Smooth muscle cell (in vitro differentiated cells): ENCODE measurements around the gene WIF1. TPM values are rescaled to one million over a fixed set of nuclear protein-coding genes. Genes with fewer than 3 reads are reported as not detected.

ENCODE experiments used
- DNase-seq: peaks from one replicate; lab custom pipeline; 2025; ENCODE audit not compliant: unreplicated experiment; lab: John Stamatoyannopoulos, UW
- H2AFZ ChIP-seq: fragments of 200-600 bp; sonication (generic); 2 replicates; pipeline ENCODE4 v1.6.0; 2016; ENCODE audit warnings: antibody characterized with exemption, low read depth, mild to moderate bottlenecking
- H3F3A ChIP-seq: fragments of 200-600 bp; sonication (generic); 2 replicates; pipeline ENCODE4 v1.6.0; 2017; ENCODE audit warnings: antibody characterized with exemption, low read depth
- H3K27ac ChIP-seq: fragments of 200-600 bp; sonication (generic); 2 replicates; pipeline ENCODE4 v1.5.1; 2016; ENCODE audit warnings: low read depth, mild to moderate bottlenecking
- H3K27me3 ChIP-seq: fragments of 200-600 bp; sonication (generic); 2 replicates; pipeline ENCODE4 v1.6.1; 2016; ENCODE audit warnings: low read depth, mild to moderate bottlenecking
- H3K36me3 ChIP-seq: fragments of 200-600 bp; sonication (generic); 2 replicates; pipeline ENCODE4 v1.5.1; 2016; ENCODE audit warnings: low read depth
- H3K4me1 ChIP-seq: fragments of 200-600 bp; sonication (generic); 2 replicates; pipeline ENCODE4 v1.5.1; 2016; ENCODE audit warnings: low read depth
- H3K4me2 ChIP-seq: fragments of 200-600 bp; sonication (generic); 2 replicates; pipeline ENCODE4 v1.6.0; 2016; ENCODE audit warnings: mild to moderate bottlenecking
- H3K4me3 ChIP-seq: fragments of 200-600 bp; sonication (generic); 2 replicates; pipeline ENCODE4 v1.5.1; 2016; ENCODE audit warnings: mild to moderate bottlenecking
- H3K79me2 ChIP-seq: fragments of 200-600 bp; sonication (generic); 2 replicates; pipeline ENCODE4 v1.6.0; 2016; ENCODE audit warnings: low read depth, mild to moderate bottlenecking
- H3K9ac ChIP-seq: fragments of 200-600 bp; sonication (generic); 2 replicates; pipeline ENCODE4 v1.6.0; 2016; ENCODE audit warnings: low read depth
- H3K9me3 ChIP-seq: fragments of 200-600 bp; sonication (generic); replicated peaks from 2 replicates; pipeline ENCODE4 v1.5.1; 2016; ENCODE audit warnings: low read depth
- H4K20me1 ChIP-seq: fragments of 200-600 bp; sonication (generic); 2 replicates; pipeline ENCODE4 v1.6.0; 2016; ENCODE audit warnings: low read depth
- CTCF ChIP-seq: fragments of 200-600 bp; sonication (generic); IDR thresholded peaks from 2 replicates; pipeline ENCODE4 v1.5.1; 2017; ENCODE audit warnings: borderline replicate concordance, mild to moderate bottlenecking, antibody characterized with exemption; ENCODE audit not compliant: insufficient read depth, poor library complexity, severe bottlenecking
- WGBS: methylation state at CpG from one replicate; pipeline ENCODE4 v1.1.7; 2016; ENCODE audit warnings: low lambda C conversion rate; 5-methylcytosine and 5-hydroxymethylcytosine counted together
- polyA plus RNA-seq: library from polyadenylated mRNA; unstranded; fragments of >200 nt; fragmentation: Nextera tagmentation; extraction: Ambion mirVana; gene quantifications from 2 replicates; pipeline ENCODE4 v1.2.1, GENCODE V29; 2016
- total RNA-seq: library from RNA; depleted of rRNA; stranded (reverse); fragments of >200 nt; gene quantifications from 2 replicates; pipeline ENCODE4 v1.2.3, GENCODE V29; 2014

The WIF1 gene
- total and polyA plus RNA-seq, 2 experiments from 2014 or later: 0.30 TPM; not detected in 1

GRCh38 chr12:65152012-65152411 lies 30.9 kb upstream of the WIF1 start:
- DNase-seq: no peak
- H2AFZ ChIP-seq: no peak overlapping the region
- no peaks in the 10 kb centered on the region for H3F3A ChIP-seq
- H3K9me3 ChIP-seq: no peaks in the 10 kb centered on the region
- no peak overlapping the region for H3K4me3 ChIP-seq
- no peaks in the 10 kb centered on the region for H3K36me3 ChIP-seq
- no peak overlapping the region for H3K4me2 ChIP-seq
- H3K79me2 ChIP-seq: no peaks in the 10 kb centered on the region
- no peaks in the 10 kb centered on the region for H3K27me3 ChIP-seq
- TF ChIP-seq CTCF: no peak
- H3K9ac ChIP-seq: no peak overlapping the region
- no peaks in the 10 kb centered on the region for H3K4me1 ChIP-seq
- H4K20me1 ChIP-seq: no peaks in the 10 kb centered on the region
- H3K27ac ChIP-seq: no peak overlapping the region

- Histone ChIP-seq H3K4me1 (peaks cover 3% of the 10 kb centered on the region), H3K9ac (no peak overlapping the region), H3K4me2 (no peak overlapping the region), H3K27me3 (peaks cover 18% of the 10 kb centered on the region), H3K36me3 (no peaks in the 10 kb centered on the region), H3K79me2 (no peaks in the 10 kb centered on the region), H3K4me3 (no peak overlapping the region), H3F3A (no peaks in the 10 kb centered on the region), H2AFZ (no peak overlapping the region), H3K9me3 (no peaks in the 10 kb centered on the region), H3K27ac (no peak overlapping the region), H4K20me1 (no peaks in the 10 kb centered on the region)
- 89% methylated on average over 2 of the region's 2 CpGs for WGBS
- no peak for TF ChIP-seq CTCF
- DNase-seq: no peak
Observed at GRCh38 chr12:65147312-65147905, 26.3 kb upstream of the WIF1 start.

- Histone ChIP-seq H3K9me3 (no peaks in the 10 kb centered on the region), H3K27me3 (peaks cover 28% of the 10 kb centered on the region), H3K9ac (no peak overlapping the region), H3K27ac (no peak overlapping the region), H3K79me2 (no peaks in the 10 kb centered on the region), H3K4me3 (no peak overlapping the region), H3F3A (no peaks in the 10 kb centered on the region), H4K20me1 (no peaks in the 10 kb centered on the region), H3K36me3 (no peaks in the 10 kb centered on the region), H2AFZ (no peak overlapping the region), H3K4me2 (no peak overlapping the region), H3K4me1 (peaks cover 3% of the 10 kb centered on the region)
- TF ChIP-seq CTCF: no peak
- WGBS: 79% methylated on average over 1 of the region's 1 CpG
- DNase-seq: no peak
Observed at GRCh38 chr12:65140738-65141137, 19.6 kb upstream of the WIF1 start.

- H3K4me1 ChIP-seq: peaks cover 3% of the 10 kb centered on the region
- no peaks in the 10 kb centered on the region for H3K79me2 ChIP-seq
- H3K27ac ChIP-seq: no peak overlapping the region
- DNase-seq: no peak
- no peaks in the 10 kb centered on the region for H3F3A ChIP-seq
- no peak overlapping the region for H3K4me3 ChIP-seq
- TF ChIP-seq CTCF: no peak
- no peak overlapping the region for H3K4me2 ChIP-seq
- peaks cover 36% of the 10 kb centered on the region for H3K27me3 ChIP-seq
- H2AFZ ChIP-seq: no peak overlapping the region
- no peaks in the 10 kb centered on the region for H4K20me1 ChIP-seq
- no peaks in the 10 kb centered on the region for H3K9me3 ChIP-seq
- no peak overlapping the region for H3K9ac ChIP-seq
- no peaks in the 10 kb centered on the region for H3K36me3 ChIP-seq
- WGBS: 80% methylated on average over 1 of the region's 1 CpG
Observed at GRCh38 chr12:65139389-65139788, 18.3 kb upstream of the WIF1 start.
